Measurements from ENCODE around the gene GALNT7.

Gene GALNT7

DNA sequence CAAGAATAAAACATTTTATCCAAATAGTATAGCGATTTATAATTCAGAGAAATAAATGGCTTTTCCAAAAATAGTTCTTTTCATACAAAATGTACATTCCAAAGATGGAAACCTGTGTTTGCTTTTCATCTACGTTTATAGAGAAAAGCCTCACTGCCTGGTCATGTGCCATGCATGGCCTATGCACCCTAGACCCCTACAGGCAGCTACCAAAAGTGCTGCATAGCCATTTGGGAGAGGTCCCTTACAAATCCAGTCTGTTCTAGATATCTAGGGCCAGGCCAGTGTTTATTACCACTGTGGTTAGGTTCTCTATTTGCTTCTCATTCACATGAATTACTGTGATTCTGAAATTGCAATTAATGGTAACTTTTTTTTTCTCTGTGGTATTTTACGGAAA, 148.4 kb downstream of the GALNT7 start:
- DNase-seq = no peak

DNA sequence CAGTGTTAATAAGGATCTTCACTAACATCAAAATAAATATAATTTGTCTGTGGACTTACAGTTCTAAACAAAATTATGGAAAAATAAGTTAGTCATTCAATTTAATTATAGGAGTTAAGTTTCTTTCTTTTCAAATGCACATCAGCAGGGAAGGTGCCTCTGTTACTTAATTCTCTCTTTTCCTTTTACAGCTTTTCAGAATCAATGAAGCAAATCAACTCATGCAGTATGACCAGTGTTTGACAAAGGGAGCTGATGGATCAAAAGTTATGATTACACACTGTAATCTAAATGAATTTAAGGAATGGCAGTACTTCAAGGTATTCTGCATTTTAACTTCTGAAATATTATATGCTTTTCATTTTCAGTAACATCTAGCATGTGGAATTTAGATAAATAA, 149.6 kb downstream of the GALNT7 start:
- DNase-seq = no peak

DNA sequence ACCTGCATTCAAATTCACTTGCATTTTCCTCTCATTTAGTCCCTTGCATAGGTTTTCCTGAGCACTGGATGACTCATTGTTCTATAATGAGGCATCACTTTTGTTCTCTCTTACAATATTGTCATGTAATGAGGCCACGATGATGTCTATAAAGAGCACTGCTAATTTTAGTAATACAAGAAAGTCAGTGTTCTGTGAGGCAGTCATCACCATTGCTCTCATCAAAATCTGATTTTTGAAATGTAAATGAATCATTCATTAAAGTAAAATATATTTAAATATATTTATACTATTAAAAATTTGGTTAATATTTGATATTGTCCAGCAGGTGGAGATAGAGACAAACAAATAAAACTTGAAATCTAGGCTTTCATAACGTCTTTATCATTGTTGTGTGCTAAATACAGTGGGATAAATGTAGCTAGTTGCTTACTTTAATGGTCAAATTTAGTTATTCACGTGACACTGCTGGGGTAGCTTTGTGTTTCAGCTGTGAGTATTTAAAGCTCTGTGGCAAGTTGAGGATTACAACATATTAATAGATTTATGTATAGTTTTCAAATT, 150.1 kb downstream of the GALNT7 start:
- DNase-seq = no peak

DNA sequence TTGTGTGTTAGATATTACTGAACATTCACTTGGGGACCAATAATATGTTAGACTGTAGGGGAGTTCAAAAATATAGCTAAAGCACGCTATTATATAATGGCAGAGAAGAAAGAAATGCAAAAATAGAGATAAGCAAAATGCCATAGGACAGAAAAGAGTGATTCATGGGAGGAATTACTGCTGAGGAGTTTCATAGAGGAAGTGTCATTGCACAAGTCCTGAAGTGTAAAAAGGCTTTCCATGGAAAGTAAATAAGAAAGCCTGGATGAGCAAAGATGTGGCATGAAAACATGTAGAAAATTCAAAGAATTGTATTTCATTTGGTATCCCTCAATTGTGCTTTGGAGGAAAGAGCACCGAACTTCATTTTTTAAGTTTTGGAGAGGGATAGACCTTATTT, 151.1 kb downstream of the GALNT7 start:
- no peak for DNase-seq

DNA sequence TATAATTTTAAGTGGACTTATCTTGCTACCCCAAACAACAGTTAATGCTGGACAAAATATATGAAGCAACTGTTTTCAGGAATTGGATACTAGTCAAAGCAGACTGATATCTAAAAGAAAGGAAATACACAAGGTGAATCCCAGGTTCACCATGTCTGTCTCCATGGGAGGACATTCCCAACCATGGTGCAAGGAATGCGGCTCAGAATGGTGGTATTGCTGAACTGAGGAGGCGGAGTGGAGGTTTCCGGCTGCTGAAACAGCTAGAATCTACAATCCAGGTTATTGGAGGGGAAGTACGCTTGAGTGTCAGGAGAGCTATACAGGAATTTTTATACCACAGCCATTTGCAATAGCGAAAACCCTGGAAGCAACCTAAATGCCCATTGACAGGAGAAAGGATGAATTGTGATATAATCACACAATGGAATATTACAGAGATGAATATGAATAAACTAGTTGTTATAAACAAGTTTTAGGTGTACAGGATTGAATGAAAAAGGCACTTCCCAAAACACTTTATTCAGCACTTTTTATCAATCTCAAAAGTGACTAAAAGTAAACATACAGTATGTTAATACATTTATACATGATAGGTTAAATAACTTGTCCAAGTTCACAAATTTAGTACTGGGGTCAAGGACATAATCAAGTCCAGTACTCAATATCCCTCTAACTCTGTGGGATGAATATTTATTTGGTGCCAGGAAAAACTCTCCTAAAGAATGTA, 156.6 kb downstream of the GALNT7 start:
- no peak for DNase-seq

DNA sequence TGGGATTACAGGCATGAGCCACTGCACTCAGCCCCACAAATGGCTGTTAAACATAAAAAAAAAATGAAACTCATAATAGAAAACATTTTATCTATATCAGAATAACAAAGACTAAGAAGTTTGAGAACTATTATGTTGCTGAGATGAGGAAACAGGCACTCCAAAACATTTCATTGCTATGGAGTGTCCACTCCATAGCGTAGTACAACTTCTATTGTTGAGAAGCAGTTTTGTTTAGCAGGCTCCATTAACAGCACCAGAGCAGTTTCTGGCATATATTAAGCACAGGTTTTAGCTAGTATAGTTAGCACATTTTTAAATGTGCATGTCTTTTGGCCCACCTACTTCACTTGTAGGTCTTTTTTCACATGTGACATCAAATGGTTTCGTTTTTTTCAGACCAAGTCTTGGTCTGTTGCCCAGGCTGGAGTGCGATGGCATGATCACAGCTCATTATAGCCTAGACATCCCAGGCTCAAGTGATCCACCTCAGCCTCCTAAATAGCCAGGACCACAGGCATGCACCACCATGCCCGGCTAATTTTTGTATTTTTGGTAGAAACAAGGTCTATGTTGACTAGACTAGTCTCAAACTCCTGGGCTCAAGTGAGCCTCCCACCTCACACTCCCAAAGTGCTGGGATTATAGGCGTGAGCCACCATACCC, 159.8 kb downstream of the GALNT7 start:
- DNase-seq = no peak

DNA sequence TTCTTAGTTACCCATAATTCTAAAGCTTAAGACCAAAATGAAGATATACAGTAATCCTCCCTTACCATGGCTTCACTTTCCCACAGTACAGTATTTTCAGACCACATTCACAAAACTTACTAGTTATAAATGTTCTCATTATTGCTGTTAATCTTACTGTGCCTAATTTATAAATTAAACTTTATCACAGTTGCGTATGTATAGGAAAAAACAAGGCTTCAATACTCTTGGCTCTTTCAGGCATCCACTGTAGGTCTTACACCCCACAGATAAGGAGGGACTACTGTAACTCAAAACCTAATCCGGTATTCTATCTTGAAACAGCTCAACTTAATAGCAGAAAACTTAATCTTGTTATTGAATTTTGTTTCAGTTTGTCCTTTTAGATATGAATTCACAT, 162.0 kb downstream of the GALNT7 start:
- no peak for DNase-seq

DNA sequence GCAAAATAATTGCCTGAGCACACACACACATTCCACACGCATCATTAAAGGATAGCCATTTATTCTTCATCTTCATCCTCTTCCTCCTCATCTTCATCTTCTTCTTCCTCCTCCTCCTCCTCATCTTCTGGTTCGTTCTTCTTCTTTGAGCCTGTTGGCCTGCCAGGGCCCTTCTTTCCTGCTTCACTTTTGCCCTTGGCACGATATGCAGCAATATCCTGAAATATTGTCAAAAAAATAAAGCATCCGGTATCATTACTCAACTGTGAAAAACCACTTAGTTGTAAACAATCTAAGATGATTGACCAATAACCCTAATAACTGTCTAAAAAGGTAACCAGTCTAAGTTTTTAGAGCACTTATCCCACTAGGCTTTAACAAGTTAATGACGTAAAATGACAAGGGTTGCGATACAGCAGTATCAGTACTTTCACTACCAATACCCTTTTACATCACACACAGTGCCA, 163.4 kb downstream of the GALNT7 start:
- DNase-seq = no peak

DNA sequence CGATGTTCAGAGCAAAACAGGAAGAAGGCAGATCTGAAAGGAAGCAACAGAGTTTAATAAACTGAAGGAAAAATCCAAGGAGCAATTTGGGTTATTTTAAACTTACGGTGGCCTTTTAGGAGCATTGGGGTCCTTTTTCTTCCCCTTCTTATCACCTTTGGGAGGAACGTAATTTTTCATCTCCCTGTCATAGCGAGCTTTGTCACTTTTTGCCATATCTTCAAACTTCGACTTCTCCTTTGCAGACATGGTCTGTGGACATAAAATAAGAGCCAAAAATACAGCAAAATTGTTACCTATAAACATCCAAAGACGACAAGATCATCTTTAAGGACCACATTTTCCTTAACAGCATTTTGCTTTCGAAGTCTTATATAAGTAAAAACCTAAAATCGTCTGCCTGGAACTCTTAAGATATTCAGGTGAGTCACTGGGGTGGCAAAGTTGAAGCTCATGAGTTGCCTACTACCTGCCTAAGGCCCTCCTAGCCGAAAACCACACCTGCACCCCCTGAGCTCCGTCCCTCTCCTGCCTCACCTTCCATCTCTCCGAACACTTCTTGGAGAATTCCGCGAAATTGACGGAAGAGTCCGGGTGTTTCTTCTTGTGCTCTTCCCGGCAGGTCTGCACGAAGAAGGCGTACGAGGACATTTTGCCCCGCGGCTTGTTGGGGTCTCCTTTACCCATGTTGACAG, 164.5 kb downstream of the GALNT7 start:
- DNase-seq = no peak

DNA sequence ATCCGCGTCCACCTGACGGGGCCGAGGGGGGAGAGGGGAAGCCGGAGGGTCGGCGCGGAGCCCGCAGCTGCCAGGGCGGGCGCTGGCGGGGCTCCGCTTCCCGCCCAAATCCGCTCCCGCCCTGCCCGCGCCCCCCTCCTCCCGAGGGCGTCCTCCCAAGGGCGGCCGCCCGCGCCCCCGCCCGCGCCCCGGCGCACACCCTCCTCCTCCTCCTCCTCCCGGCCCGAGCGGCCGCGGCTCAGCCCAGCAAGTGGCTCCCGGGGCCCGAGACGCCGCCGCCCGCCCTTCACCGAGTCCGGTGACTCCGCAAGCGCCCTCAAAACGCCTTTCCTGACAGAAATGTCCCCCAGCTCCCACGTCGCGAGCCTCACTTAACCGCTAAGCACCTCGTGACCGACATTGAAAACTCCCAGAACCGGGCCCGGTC, 165.1 kb downstream of the GALNT7 start:
- DNase-seq = peak; percentile 63

DNA sequence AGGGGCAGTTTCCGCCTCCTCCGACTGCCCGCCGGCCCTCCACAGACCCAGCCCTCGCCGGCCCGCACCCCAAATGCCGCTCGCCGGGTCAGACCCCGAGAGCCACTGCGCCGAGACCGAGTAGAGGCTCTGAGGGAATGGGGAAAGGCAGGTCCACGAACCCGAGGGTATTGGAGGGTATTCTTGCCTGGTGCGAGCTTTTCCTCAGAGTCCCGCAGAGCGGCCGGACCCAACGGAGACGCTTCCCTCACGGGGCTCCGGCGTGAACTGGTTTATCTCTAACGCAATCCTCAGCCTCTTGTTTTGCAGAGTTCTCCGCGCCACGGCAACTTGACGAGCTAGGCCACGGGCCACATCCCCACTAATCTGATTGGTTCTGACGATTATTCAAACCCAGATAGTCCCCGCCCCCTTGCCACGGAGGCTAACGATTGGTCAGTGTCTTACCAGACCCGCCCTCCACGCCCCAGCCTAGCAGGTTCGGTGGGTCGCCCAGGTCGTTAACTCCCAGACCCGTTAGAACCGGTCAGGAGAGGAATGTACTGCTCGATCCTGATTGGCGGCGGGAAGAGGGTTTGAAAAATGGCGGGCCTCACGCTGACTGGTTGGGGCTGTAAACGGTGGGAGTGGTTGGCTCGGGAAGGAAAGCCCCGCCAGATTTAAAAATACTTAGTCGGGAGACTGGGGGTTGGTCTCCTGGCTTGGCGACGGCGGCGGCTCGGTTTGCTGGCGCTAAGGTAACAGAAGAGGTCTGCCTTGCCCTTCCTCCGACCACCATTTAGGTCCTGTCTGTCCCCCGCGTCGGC, 165.7 kb downstream of the GALNT7 start, which contains the start of gene HMGB2:
HMGB2 (minus strand) TSS at position 274 of the 806 bp plus-strand sequence. CDS start 709 bp downstream, outside the sequence.
- DNase-seq = peak; percentile 100

DNA sequence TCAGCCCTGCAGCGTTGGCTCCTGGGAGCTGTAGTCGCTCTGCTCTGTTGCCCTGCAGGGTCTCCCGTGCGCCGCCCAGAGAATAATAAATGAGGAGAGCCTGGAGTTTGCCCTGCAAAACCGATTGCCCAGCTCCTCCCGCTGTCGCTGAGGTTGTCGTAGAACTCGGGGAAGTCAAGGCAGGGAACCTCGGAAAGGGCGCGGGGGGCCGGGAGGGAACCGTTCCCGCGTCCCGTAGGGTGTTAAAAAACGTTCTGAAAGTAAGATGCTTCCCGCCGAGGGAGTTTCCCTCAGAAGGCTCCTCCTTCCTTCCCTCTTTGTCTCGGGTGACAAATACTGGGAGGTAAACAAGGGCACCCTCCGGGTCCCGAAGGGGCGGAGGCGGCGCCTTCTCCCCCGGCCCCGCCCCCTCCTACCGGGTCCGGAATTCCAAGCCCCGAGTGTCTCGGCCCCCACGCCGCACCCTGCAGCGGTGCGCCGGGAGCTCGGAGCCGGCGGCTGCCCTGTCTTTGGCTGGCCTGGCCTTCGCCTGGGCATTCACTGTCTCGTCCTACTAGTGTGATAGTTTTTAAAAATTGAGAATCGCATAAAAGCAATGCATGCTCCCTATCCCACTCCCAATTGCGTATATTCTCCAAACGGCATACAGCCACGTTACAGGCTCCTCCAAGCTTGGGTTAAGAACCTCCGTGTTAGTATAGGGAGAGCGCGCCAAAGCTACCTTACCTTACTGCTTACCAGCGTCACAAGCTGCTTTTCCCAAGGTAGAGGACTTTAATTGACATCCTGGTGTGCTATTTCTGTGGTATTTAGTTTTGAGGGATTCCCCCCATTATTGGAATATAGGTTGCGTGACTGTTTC, 166.5 kb downstream of the GALNT7 start:
- DNase-seq = peak; percentile 75

DNA sequence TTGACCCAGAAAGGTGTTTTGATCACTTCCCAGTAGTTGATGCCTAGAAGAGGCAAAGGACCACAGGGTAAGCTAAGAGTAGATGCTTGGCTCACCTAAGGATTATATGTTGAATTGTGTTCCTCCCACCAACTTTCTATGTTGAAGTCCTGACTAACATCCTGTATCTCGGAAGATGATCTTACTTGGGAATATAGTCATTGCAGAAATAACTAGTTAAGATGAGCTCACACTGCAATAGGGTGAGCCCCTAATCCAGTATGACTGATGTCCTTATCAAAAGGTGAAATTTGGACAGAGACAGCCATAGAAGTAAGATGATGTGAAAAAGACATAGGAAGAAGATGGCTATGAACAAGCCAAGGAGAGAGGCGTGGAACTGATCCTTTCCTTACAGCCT, 168.9 kb downstream of the GALNT7 start:
- no peak for DNase-seq

DNA sequence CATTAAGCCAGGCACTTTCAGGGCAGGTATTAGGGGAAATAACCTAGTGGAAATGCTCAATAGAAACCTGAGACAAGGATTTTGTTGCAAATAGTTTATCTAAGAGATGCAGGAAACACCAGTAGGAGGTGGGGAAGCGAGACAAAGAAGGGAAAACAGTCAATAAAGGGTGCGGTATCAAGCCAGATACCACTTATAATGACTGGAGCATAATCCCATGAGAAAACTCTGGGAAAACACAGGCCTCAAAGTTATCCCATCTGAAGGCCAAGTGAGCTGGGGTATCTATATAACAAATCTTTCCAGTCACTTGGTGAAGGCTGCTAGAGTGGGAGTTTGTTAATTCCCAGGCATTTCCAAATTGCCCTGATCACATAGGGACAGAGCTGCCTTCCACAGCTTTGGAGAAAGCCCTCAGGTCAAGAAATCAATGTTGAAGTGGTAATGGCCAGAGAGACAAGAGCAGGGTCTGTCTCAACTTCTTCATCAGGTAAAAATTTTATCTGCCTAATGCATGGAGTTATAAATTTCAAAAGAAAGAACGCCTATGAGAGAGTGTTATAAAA, 175.3 kb downstream of the GALNT7 start:
- no peak for DNase-seq

DNA sequence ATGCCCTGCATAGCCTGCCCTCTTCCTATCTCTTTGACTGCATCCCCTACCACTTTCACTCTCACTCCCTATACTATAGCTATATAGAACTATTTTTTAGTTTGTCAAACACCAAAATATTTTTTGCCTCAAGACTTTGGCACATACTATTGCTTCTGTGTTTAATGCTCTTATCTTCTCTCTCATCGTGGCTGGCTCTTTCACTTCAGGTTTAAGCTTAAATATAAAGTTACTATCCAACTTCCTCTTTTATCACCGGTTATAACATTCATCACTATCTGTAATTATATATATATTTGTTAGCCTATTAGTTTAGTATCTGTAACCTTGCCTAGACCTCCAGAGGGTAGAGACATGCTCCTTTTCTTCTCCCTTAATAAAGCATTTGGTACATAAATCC, 177.0 kb downstream of the GALNT7 start:
- DNase-seq = no peak

DNA sequence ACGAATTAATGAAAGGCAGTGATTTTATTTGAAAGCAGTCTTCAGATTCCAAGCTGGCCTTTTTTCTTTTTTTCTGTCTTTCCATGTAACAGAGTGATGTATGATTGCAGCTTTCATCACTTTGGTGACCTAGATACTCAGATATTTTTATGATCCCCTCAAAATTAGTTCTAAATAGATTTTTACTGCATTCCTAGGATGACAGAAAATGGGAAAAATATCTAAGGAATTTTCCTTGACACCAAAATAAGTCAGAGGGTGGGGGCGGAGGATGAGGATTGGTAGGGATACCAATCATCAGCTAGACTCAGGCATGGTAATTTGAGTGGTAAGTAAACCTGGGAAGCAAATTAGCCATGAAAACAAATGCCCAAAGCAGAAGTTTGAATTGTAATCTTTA, 177.5 kb downstream of the GALNT7 start:
- DNase-seq = no peak

DNA sequence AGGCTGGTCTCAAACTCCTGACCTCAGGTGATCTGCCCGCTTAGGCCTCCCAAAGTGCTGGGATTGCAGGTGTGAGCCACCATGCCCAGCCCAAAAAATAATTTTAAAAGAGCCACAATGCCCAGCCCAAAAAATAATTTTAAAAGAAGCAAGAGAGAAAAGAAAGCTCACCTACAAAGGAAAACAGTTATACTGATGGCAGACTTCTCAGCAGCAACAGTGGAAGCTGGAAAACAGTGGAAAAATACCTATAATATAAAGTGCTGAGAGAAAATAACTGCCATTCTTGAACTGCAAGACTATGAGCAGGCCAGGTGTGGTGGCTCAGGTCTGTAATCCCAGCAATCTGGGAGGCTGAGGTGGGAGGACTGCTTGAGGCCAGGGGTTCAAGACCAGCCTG, 178.9 kb downstream of the GALNT7 start:
- DNase-seq = no peak

DNA sequence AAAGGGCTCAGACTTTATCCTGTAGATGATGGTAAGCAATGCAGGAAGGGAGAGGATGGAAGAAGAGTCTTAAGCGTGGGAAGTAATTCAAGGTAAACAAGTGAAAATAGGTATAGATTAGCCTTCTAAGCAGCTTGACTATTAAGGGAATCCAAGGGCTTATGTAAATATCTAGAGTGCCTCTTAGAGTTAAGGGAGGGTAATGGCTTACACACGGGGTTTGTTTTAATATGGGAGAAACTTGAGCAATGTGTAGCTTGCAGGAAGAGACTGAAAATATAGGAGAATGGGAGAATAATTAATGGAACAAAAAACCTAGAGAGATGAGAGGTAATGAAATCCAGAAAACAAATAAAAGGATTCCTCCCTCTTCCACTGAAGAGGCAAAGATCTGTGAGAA, 189.3 kb downstream of the GALNT7 start:
- DNase-seq = no peak

DNA sequence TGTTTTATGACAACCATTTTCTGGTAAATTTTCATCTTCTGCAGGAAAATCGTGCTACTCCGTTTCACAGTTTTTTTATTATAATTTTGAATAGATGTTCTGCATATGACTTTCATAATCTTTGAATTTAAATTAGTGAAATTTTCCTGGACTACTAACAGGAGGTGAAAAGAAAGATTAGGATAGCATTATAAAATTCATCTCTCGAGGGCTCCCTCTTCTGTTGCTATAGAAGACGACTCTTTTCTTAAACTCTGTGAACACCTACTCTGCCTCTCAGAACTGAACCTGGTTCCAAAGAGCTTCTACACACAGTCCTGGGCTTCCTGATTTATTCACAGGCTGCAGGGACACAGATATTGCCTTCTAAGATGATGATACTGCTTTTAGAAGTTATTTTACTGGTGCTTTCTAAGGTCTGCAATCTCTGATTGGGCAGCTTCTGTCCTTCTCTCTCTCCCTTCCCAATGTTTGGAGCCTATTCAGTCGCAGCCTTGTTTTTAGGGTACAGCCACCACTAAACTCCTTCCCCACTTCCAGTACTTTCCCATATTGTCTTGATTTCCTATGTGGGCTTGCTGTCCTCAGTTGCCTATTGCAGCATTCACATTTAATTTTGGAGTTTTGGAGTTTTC, 192.1 kb downstream of the GALNT7 start:
- no peak for DNase-seq

DNA sequence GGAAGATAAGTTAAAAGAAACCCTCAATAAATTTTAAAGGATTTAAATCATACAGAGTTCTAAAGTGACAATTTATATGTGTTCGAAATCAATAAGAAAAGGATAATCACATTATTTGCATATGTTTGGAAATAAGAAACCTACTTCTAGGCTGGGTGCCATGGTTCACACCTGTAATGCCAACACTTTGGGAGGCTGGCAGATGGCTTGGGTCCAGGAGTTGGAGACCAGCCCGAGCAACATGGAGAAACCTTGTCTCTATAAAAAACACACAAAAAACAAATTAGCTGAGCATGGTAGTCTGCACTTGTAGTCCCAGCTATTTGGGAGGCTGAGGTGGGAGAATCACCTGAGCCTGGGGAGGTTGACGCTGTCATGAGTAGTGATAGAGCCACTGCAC, 194.1 kb downstream of the GALNT7 start:
- no peak for DNase-seq

Measured in stimulated activated CD4-positive, alpha-beta T cell treated with anti-CD3 and anti-CD28 coated beads, Interleukin-15, amount 100 ng/mL, for 24 hours (primary cell).